Measurements from ENCODE around the gene CD300LD. TPM values are rescaled to one million over a fixed set of nuclear protein-coding genes. Genes with fewer than 3 reads are reported as not detected.

CD300LD gene
- total RNA-seq, 4 donors from 2014 or later = not detected

- TF ChIP-seq CTCF (IDR thresholded peaks at IDR 0.05; ENCODE audit: low read depth) = no peak
Measured at GRCh38 chr17:74568106-74568873, 23.8 kb downstream of the CD300LD start.

- no peak for TF ChIP-seq CTCF (IDR thresholded peaks at IDR 0.05; ENCODE audit: low read depth)
Measured at GRCh38 chr17:74567397-74567796, 24.7 kb downstream of the CD300LD start, which contains the start of gene CD300H. Gene CD300H, minus strand, starts transcription at chr17:74567509.

DNA sequence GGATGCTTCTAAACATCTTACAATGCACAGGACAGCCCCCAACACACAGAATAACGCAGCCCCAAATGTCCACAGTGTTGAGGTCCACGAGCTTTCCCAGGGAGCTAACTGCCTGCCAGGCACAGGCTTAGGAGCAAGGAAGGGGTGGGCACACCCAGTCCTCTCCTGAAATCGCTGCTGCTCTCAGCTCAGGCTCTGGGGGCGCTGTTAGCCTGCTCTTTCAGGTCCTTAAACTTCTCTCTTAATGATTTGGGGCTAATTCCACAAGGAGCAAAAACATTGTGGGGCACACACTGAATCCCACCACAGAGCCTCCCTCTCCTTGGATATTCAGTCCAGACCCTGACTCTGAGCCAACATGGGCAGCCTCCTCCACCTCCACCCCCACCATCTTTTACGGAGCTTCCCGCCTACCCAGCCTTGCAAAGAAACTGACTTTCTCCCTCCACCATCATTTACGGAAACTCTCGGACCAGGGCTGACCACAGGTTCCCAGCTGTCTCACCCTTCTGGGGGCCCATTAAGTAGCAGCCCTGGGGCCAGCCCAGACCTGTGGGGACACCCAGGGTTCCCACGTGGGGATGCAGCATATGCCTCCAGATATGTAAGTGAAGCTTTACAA lies 25.8 kb downstream of the CD300LD start:
- no peak for TF ChIP-seq CTCF (IDR thresholded peaks at IDR 0.05; ENCODE audit: low read depth)

DNA sequence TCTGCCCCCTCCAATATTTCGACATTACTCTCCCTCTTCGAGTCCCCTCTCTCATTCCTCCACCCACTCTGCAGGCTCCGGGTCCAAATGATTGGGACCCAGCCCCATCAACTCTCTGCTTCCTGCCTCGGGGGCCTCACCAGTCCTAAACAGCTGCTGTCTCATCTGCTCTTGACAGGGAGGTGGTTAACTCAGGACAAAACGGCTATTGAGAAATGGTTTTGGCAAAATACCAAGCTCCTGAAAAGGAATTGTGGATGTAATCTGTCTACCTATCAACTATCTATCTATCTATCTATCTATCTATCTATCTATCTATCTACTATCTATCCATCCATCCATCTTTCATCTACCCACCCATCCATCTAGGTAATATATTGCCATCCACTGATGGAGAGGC lies 27.0 kb downstream of the CD300LD start:
- no peak for TF ChIP-seq CTCF (IDR thresholded peaks at IDR 0.05; ENCODE audit: low read depth)

- no peak for TF ChIP-seq CTCF (IDR thresholded peaks at IDR 0.05; ENCODE audit: low read depth)
Measured at GRCh38 chr17:74563358-74563757, 28.7 kb downstream of the CD300LD start.

DNA sequence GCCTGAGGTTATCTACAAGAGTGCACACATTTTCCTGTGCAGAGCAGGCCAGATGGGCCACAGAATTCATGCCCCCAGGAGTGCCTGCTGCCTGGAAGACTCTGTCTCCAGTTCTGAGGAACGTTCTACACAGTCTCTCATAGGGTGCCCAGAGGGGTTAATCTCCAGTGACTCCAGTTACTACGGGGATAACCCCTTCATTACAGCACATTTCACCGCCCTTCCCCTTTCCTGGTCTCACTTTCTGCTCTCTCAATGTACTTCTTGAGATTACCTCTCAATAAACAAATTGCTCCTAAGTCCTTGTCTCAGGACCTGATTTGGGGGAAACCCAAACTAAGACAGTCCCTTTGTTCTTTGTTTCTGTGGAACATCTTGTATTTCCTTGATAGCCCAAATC lies 30.5 kb downstream of the CD300LD start:
- TF ChIP-seq CTCF (IDR thresholded peaks at IDR 0.05; ENCODE audit: low read depth) = no peak

DNA sequence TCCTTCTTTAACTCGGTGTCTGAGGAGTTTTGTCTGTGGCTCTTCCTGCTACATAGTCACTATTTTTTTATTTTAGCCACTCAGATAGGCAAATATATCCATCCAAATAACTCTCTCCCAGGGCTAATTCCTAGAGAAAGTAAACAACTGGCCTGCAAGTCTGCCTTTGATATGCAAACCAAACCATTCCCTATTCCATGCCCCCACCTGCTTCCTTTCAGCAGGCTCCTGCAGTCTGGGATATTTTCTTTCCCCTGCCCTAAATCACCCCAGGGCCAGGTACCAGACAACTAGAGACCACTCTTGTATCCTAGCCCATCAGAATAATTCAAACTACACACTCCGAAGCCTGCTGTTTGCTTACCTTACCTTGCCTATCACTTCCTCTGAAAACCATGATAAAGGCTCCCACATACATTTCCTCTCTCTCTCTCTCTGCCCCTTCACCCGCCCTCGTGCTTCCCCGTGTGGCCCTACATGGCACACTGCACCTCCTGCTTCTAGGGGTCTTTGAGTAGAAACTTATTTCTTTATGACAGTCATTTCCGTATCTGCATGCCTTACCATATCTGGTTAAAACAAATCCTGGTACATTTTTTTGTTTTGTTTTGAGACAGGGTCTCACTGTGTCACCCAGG lies 33.1 kb downstream of the CD300LD start:
- TF ChIP-seq CTCF (IDR thresholded peaks at IDR 0.05; ENCODE audit: low read depth) = no peak

All from subcutaneous adipose tissue (tissue), 4 donors.